ENCODE data around the gene DTX4.

Gene DTX4

GRCh38 chr11:59141673-59142460 is 30.1 kb upstream of the DTX4 start:
- peaks cover 8% of the 10 kb centered on the region for H4K20me1 ChIP-seq (ENCODE audit: insufficient read depth, low read length, poor library complexity, severe bottlenecking)
- peak overlapping the region; percentile 83 for H2AFZ ChIP-seq (ENCODE audit: low read length)
- H3K9me3 ChIP-seq (ENCODE audit: insufficient read depth, low read depth, low read length) = no peaks in the 10 kb centered on the region
- H3F3A ChIP-seq (ENCODE audit: low read depth) = no peaks in the 10 kb centered on the region; the same call in 1 of the 2 replicates
- peak overlapping the region; percentile 90 for H3K9ac ChIP-seq (ENCODE audit: low read depth, low read length, poor library complexity, severe bottlenecking)
- no peak for TF ChIP-seq EZH2phosphoT487 (IDR thresholded peaks at IDR 0.05; ENCODE audit: borderline replicate concordance)
- TF ChIP-seq CTCF (conservative IDR thresholded peaks at IDR 0.05; ENCODE audit: low read length) = no peak
- no peaks in the 10 kb centered on the region for H3K9me2 ChIP-seq (replicated peaks; ENCODE audit: low read depth, low read length)
- H3K36me3 ChIP-seq (ENCODE audit: insufficient read depth, low read length) = no peaks in the 10 kb centered on the region
- peak overlapping the region; percentile 86 for H3K4me2 ChIP-seq (ENCODE audit: low read depth, low read length, poor library complexity, severe bottlenecking)
- peaks cover 30% of the 10 kb centered on the region for H3K4me1 ChIP-seq (ENCODE audit: insufficient read depth, low read length, poor library complexity, severe bottlenecking)
- H3K4me3 ChIP-seq (ENCODE audit: low read length, poor library complexity, severe bottlenecking) = peak overlapping the region; percentile 87
- peaks cover 44% of the 10 kb centered on the region for H3K79me2 ChIP-seq (ENCODE audit: insufficient read depth, low read length)
- no peaks in the 10 kb centered on the region for H3K27me3 ChIP-seq (ENCODE audit: insufficient read depth, low read length, poor library complexity, severe bottlenecking)

- Histone ChIP-seq H3K9ac (ENCODE audit: low read depth, low read length, poor library complexity, severe bottlenecking) (peak within 1 kb of the TSS; percentile 90), H4K20me1 (ENCODE audit: insufficient read depth, low read length, poor library complexity, severe bottlenecking) (peaks cover 15% of the 10 kb centered on the region), H3K4me3 (ENCODE audit: low read length, poor library complexity, severe bottlenecking) (peak within 1 kb of the TSS; percentile 87), H3K4me1 (ENCODE audit: insufficient read depth, low read length, poor library complexity, severe bottlenecking) (peaks cover 40% of the 10 kb centered on the region), H2AFZ (ENCODE audit: low read length) (peak within 1 kb of the TSS; percentile 83), H3K27me3 (ENCODE audit: insufficient read depth, low read length, poor library complexity, severe bottlenecking) (no peaks in the 10 kb centered on the region), H3K9me2 (replicated peaks; ENCODE audit: low read depth, low read length) (no peaks in the 10 kb centered on the region), H3K4me2 (ENCODE audit: low read depth, low read length, poor library complexity, severe bottlenecking) (peak within 1 kb of the TSS; percentile 86), H3K9me3 (ENCODE audit: insufficient read depth, low read depth, low read length) (no peaks in the 10 kb centered on the region), H3F3A (ENCODE audit: low read depth) (no peaks in the 10 kb centered on the region; the same call in 1 of the 2 replicates), H3K79me2 (ENCODE audit: insufficient read depth, low read length) (peaks cover 53% of the 10 kb centered on the region), H3K36me3 (ENCODE audit: insufficient read depth, low read length) (no peaks in the 10 kb centered on the region)
- TF ChIP-seq EZH2phosphoT487 (IDR thresholded peaks at IDR 0.05; ENCODE audit: borderline replicate concordance) (no peak), CTCF (conservative IDR thresholded peaks at IDR 0.05; ENCODE audit: low read length) (peak; percentile 61)
These were observed 29.1 kb upstream of the DTX4 start, which contains the start of gene FAM111A for GRCh38 chr11:59142530-59143507. TSS of gene FAM111A (plus strand) at chr11:59142856. CDS start at chr11:59148873, 6,017 bp downstream.

GRCh38 chr11:59144096-59144495 is 27.8 kb upstream of the DTX4 start:
- Histone ChIP-seq H4K20me1 (ENCODE audit: insufficient read depth, low read length, poor library complexity, severe bottlenecking) (peaks cover 15% of the 10 kb centered on the region), H3K79me2 (ENCODE audit: insufficient read depth, low read length) (peaks cover 66% of the 10 kb centered on the region), H3K4me2 (ENCODE audit: low read depth, low read length, poor library complexity, severe bottlenecking) (peak overlapping the region; percentile 86), H3F3A (ENCODE audit: low read depth) (no peaks in the 10 kb centered on the region; the same call in 1 of the 2 replicates), H3K4me1 (ENCODE audit: insufficient read depth, low read length, poor library complexity, severe bottlenecking) (peaks cover 52% of the 10 kb centered on the region), H2AFZ (ENCODE audit: low read length) (no peak overlapping the region), H3K9me3 (ENCODE audit: insufficient read depth, low read depth, low read length) (no peaks in the 10 kb centered on the region), H3K27me3 (ENCODE audit: insufficient read depth, low read length, poor library complexity, severe bottlenecking) (no peaks in the 10 kb centered on the region), H3K9ac (ENCODE audit: low read depth, low read length, poor library complexity, severe bottlenecking) (peak overlapping the region; percentile 90), H3K9me2 (replicated peaks; ENCODE audit: low read depth, low read length) (no peaks in the 10 kb centered on the region), H3K36me3 (ENCODE audit: insufficient read depth, low read length) (peaks cover 7% of the 10 kb centered on the region; the same call in 1 of the 2 replicates), H3K4me3 (ENCODE audit: low read length, poor library complexity, severe bottlenecking) (peak overlapping the region; percentile 87)
- no peak for TF ChIP-seq EZH2phosphoT487 (IDR thresholded peaks at IDR 0.05; ENCODE audit: borderline replicate concordance)
- no peak for TF ChIP-seq CTCF (conservative IDR thresholded peaks at IDR 0.05; ENCODE audit: low read length)

All from Loucy (cell line).